Renal pelvis (tissue), 4 donors: ENCODE data around the gene OPA1. TPM values are rescaled to one million over a fixed set of nuclear protein-coding genes. Genes with fewer than 3 reads are reported as not detected.

Experiments
- DNase-seq: peaks from one replicate; pipeline ENCODE4 v3.0.0-alpha.2; 2013
- polyA plus RNA-seq, 3 donors: library from polyadenylated mRNA; unstranded; fragments of 120-200 nt; gene quantifications; one replicate each; pipeline ENCODE4 v1.2.1, GENCODE V29; 2013; ENCODE audit not compliant: insufficient read length in 3 of 3

The OPA1 gene
- polyA plus RNA-seq, 3 donors = 57.2 to 67.8 (median 58.0) TPM

DNA sequence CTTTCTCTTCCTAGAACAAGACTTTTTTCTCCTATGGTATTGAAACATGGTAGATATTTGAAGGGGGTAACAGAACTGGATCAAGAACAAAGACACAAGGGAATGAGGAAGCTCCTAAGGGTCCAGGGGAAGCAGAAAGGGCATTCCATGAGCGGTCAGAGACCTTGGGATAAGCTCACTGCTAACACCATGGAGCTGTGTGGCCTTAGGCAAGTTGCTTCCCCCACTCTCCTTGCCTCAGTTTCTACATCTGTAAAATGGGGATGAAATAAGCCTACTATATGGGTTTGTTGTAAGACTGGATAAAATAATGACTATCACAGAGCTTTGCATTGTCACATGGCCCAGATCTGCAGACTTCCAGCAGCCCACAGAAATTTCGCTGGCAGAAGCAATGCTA, 139.8 kb downstream of the OPA1 start:
- DNase-seq = no peak

GRCh38 chr3:193734737-193735366, 141.8 kb downstream of the OPA1 start:
- DNase-seq = no peak

DNA sequence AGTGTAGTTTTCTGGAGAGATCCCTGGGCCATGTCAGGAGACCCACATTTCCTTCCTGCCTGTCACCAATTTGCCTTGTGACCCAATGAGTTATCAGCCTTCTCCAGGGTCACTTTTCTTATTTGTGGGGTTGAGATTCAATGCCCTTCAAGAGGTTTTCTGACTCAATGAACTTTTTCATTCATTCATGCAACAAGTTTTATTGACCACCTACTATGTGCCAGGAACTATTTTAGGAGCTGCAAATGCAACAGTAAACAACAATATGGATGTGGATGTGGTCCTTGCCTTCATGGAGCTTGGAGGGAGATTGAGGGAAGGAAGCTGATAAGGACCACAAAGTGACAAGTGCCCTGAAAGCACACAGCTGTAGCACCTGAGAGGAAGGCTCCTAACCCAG, 142.8 kb downstream of the OPA1 start:
- DNase-seq = no peak

DNA sequence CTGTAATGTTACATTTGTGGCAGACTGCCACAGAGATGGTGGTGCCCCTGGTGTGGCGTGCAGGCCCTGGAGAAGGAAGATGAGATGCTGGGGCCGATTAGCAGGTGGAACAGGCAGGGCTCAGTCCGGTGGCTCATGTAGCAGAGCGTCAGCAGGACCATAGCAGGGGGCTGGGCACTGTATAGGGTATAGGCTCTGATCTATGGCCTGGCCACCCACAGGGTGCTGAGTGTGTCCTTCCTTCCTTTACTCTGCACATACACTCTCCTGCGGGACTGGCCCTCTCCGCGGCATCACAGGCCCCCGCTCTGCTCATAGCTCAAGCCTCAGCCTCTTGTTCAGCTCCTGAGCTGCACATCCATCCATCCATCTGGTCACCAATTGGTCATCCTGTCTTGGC, 143.6 kb downstream of the OPA1 start:
- no peak for DNase-seq

GRCh38 chr3:193737191-193737751, 144.3 kb downstream of the OPA1 start:
- peak; percentile 29 for DNase-seq

- no peak for DNase-seq
These were observed 149.6 kb downstream of the OPA1 start for GRCh38 chr3:193742628-193743027.

DNA sequence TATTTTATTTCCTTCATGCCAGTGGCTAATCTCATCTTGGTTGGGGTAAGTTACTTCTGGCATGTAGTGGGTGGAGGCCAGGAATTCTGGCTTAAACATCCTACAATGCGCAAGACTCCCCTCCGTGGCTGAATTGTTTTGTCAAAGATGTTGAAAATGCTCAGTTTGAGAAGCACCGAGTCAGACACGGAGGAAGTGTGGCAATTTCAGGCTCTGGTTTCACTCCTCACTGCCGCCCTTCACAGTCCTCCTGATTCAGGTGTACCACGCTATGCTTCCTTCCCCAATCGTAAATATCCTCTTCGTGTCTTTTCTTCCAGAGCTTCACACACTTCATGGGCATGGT, 150.7 kb downstream of the OPA1 start:
- no peak for DNase-seq

DNA sequence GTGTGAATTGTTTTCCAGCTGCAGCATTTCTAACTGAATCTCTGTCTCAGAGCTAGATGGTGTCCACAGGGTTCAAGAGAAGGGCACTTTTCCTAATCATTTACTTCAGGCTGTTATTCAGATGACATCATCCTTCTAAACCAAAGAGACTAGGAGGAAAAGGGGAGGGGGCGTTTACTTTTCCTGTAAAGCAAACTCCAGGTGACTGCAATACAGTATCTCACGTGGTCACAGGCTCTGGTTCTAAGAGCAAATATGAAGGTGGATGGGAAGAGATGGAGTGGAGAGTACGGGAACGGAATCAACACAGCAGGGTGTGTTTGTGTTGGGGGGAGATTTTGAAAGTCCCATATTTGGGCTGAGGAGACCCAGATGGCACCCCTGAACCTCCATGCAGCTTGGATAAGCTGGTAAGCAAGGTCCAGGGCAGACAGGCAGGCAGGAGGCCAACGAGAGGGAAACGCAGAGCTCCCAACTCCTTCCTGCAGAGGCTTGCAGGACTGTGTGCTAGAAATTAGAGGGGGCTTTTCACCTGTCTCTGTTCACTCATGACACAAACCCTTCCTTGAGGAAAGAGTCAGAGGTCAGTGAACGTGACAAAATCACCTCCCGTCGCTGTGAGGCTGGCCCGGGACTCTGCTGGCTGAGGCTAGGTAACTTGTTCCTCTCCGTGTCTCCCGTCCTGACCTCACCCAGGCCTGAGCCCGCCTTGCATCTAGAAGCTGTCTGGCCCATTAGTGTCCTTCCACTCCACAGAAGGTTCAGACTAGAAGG, 151.2 kb downstream of the OPA1 start:
- DNase-seq = peak; percentile 84

DNA sequence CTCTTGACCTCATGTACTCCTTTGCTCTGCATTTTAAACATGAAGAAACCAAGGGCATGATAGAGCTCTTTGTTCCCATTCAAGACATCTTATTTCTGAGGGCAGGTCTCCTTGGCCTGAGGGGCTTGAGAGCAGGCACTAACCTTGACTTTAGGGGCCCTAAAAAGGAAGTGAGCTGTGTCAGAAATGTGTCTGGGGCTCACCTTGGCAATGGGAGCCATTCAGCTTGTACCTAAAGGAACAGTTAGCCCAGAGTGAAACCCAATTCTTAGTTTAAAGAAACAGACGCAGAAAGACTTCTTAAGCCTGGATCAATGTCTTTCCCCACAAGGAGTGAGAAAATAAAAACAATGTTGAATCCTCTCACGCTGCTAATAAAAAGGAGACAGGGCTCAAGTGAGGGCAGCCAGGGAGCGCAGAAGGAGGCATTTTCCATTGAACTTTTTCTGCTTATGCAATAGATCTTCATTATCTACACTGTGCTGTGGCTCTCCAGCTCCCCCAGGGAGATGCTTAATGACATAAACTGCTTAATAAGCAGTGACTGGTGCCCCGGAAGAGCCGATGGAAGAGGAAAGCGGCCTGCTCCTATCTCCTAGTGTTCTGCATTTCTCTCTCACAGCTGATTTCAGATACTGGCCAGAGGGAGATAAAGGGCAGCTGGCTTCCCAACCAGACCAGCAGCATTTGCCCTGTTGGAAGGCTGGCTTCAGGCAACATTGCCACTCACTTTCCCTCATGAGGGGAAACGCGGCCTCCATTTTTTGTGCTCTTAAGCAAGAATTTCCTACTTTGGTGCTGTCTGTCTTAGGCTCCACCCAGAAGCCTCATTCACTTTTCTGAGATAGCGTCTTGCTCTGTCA, 152.0 kb downstream of the OPA1 start:
- peak; percentile 42 for DNase-seq

- DNase-seq = no peak
These were observed 153.8 kb downstream of the OPA1 start for GRCh38 chr3:193746832-193747231.

Other genes starting within 250 kb of the OPA1 start
- gene ATP13A5, start 214.5 kb upstream of the OPA1 start, polyA plus RNA-seq = under 1 TPM in 2 of 3 donors, not detected in 1; 0.18 to 0.22 TPM
- 1 to 10 TPM; 1.1 to 3.0 (median 1.6) TPM for gene ATP13A4, start 38.3 kb upstream of the OPA1 start, polyA plus RNA-seq